Cardiac muscle cell (in vitro differentiated cells and primary cell): ENCODE measurements around the gene GALNS. TPM values are rescaled to one million over a fixed set of nuclear protein-coding genes. Genes with fewer than 3 reads are reported as not detected.

ENCODE experiments used
- DNase-seq, 2 donors: peaks; one replicate each; pipeline versions ENCODE4 v3.0.0 to v3.0.0-alpha.2; 2010 to 2017; ENCODE audit warnings: low read depth in 1 of 2, low spot score in 1 of 2
- H3K27ac ChIP-seq: fragments of 200-600 bp; sonication (generic); 2 replicates; pipeline ENCODE4 v1.5.1; 2016
- H3K27me3 ChIP-seq: fragments of 200-600 bp; sonication (generic); 2 replicates; pipeline ENCODE4 v1.6.0; 2016; ENCODE audit warnings: control low read depth
- H3K36me3 ChIP-seq: fragments of 200-600 bp; sonication (generic); 2 replicates; pipeline ENCODE4 v1.5.1; 2016; ENCODE audit warnings: control low read depth
- H3K4me1 ChIP-seq: fragments of 200-600 bp; sonication (generic); 2 replicates; pipeline ENCODE4 v1.8.1; 2017; ENCODE audit warnings: low read depth, mild to moderate bottlenecking, mixed run types
- H3K4me3 ChIP-seq: fragments of 200-600 bp; sonication (generic); 2 replicates; pipeline ENCODE4 v1.5.1; 2016; ENCODE audit warnings: mild to moderate bottlenecking
- H3K9me3 ChIP-seq: fragments of 200-600 bp; sonication (generic); 2 replicates; pipeline ENCODE4 v1.5.1; 2017; ENCODE audit warnings: low read depth, mild to moderate bottlenecking, control low read depth
- CTCF ChIP-seq: IDR thresholded peaks from 2 replicates; pipeline ENCODE4 v1.5.1; 2012; ENCODE audit warnings: low read depth, mild to moderate bottlenecking, low read length
- polyA plus RNA-seq: library from polyadenylated mRNA; unstranded; fragments of >200 nt; fragmentation: Nextera tagmentation; extraction: Ambion mirVana; gene quantifications from 2 replicates; pipeline ENCODE4 v1.2.1, GENCODE V29; 2016
- total RNA-seq: library from RNA; depleted of rRNA; stranded (reverse); fragments of >200 nt; gene quantifications from 2 replicates; pipeline ENCODE4 v1.2.3, GENCODE V29; 2016

Gene GALNS
- total and polyA plus RNA-seq, 2 experiments from 2014 or later = 28.3 to 31.0 TPM

- Histone ChIP-seq H3K27ac (no peak overlapping the region), H3K27me3 (no peaks in the 10 kb centered on the region), H3K4me3 (no peak overlapping the region), H3K4me1 (peaks cover 13% of the 10 kb centered on the region), H3K36me3 (no peaks in the 10 kb centered on the region), H3K9me3 (no peaks in the 10 kb centered on the region)
- DNase-seq = no peak
- TF ChIP-seq CTCF = no peak
These were observed 19.0 kb upstream of the GALNS start for GRCh38 chr16:88875703-88876234.

GRCh38 chr16:88874938-88875599 is 18.3 kb upstream of the GALNS start:
- H3K9me3 ChIP-seq = no peaks in the 10 kb centered on the region
- no peak overlapping the region for H3K27ac ChIP-seq
- H3K4me3 ChIP-seq = no peak overlapping the region
- no peaks in the 10 kb centered on the region for H3K36me3 ChIP-seq
- H3K27me3 ChIP-seq = no peaks in the 10 kb centered on the region
- peaks cover 6% of the 10 kb centered on the region for H3K4me1 ChIP-seq
- no peak for DNase-seq
- no peak for TF ChIP-seq CTCF

- TF ChIP-seq CTCF = no peak
- Histone ChIP-seq H3K27ac (no peak overlapping the region), H3K4me3 (no peak overlapping the region), H3K9me3 (no peaks in the 10 kb centered on the region), H3K27me3 (no peaks in the 10 kb centered on the region), H3K4me1 (peaks cover 6% of the 10 kb centered on the region), H3K36me3 (no peaks in the 10 kb centered on the region)
- no peak for DNase-seq
These were observed 16.0 kb upstream of the GALNS start for GRCh38 chr16:88872650-88873331.

- Histone ChIP-seq H3K27ac (no peak overlapping the region), H3K4me1 (peaks cover 6% of the 10 kb centered on the region), H3K36me3 (no peaks in the 10 kb centered on the region), H3K4me3 (no peak overlapping the region), H3K9me3 (no peaks in the 10 kb centered on the region), H3K27me3 (no peaks in the 10 kb centered on the region)
- no peak for TF ChIP-seq CTCF
- DNase-seq = no peak
These were observed 15.1 kb upstream of the GALNS start for GRCh38 chr16:88871730-88872416.

- Histone ChIP-seq H3K27me3 (no peaks in the 10 kb centered on the region), H3K4me3 (no peak overlapping the region), H3K27ac (no peak overlapping the region), H3K4me1 (peaks cover 6% of the 10 kb centered on the region), H3K9me3 (no peaks in the 10 kb centered on the region), H3K36me3 (no peaks in the 10 kb centered on the region)
- DNase-seq = no peak
- no peak for TF ChIP-seq CTCF
These were observed 14.6 kb upstream of the GALNS start for GRCh38 chr16:88871349-88871702.
